ENCODE measurements around the gene FUT1.

Gene FUT1

GRCh38 chr19:48715681-48716171 lies 36.7 kb downstream of the FUT1 start:
- H3F3A ChIP-seq (ENCODE audit: low read depth): no peaks in the 10 kb centered on the region
- H3K9me3 ChIP-seq (ENCODE audit: insufficient read depth, low read depth, low read length): no peaks in the 10 kb centered on the region
- no peak overlapping the region for H2AFZ ChIP-seq (ENCODE audit: low read length)
- TF ChIP-seq, protein P1, sequence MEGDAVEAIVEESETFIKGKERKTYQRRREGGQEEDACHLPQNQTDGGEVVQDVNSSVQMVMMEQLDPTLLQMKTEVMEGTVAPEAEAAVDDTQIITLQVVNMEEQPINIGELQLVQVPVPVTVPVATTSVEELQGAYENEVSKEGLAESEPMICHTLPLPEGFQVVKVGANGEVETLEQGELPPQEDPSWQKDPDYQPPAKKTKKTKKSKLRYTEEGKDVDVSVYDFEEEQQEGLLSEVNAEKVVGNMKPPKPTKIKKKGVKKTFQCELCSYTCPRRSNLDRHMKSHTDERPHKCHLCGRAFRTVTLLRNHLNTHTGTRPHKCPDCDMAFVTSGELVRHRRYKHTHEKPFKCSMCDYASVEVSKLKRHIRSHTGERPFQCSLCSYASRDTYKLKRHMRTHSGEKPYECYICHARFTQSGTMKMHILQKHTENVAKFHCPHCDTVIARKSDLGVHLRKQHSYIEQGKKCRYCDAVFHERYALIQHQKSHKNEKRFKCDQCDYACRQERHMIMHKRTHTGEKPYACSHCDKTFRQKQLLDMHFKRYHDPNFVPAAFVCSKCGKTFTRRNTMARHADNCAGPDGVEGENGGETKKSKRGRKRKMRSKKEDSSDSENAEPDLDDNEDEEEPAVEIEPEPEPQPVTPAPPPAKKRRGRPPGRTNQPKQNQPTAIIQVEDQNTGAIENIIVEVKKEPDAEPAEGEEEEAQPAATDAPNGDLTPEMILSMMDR (conservative IDR thresholded peaks at IDR 0.05; ENCODE audit: low read length): no peak
- no peak for TF ChIP-seq EZH2phosphoT487 (IDR thresholded peaks at IDR 0.05; ENCODE audit: borderline replicate concordance)
- peaks cover 20% of the 10 kb centered on the region for H3K4me1 ChIP-seq (ENCODE audit: insufficient read depth, low read length, poor library complexity, severe bottlenecking)
- no peak overlapping the region for H3K4me3 ChIP-seq (ENCODE audit: low read length, poor library complexity, severe bottlenecking)
- H3K79me2 ChIP-seq (ENCODE audit: insufficient read depth, low read length): peaks cover 17% of the 10 kb centered on the region
- no peaks in the 10 kb centered on the region for H3K9me2 ChIP-seq (replicated peaks; ENCODE audit: low read depth, low read length)
- no peaks in the 10 kb centered on the region for H4K20me1 ChIP-seq (ENCODE audit: insufficient read depth, low read length, poor library complexity, severe bottlenecking)
- peak overlapping the region; percentile 97 for H3K4me2 ChIP-seq (ENCODE audit: low read depth, low read length, poor library complexity, severe bottlenecking)
- H3K36me3 ChIP-seq (ENCODE audit: insufficient read depth, low read length): no peaks in the 10 kb centered on the region
- H3K9ac ChIP-seq (ENCODE audit: low read depth, low read length, poor library complexity, severe bottlenecking): peak overlapping the region; percentile 98
- H3K27me3 ChIP-seq (ENCODE audit: insufficient read depth, low read length, poor library complexity, severe bottlenecking): no peaks in the 10 kb centered on the region

GRCh38 chr19:48714759-48715675 lies 37.4 kb downstream of the FUT1 start:
- peak overlapping the region; percentile 96 for H3K4me3 ChIP-seq (ENCODE audit: low read length, poor library complexity, severe bottlenecking)
- no peaks in the 10 kb centered on the region for H3K9me2 ChIP-seq (replicated peaks; ENCODE audit: low read depth, low read length)
- peaks cover 17% of the 10 kb centered on the region for H3K79me2 ChIP-seq (ENCODE audit: insufficient read depth, low read length)
- no peaks in the 10 kb centered on the region for H3K36me3 ChIP-seq (ENCODE audit: insufficient read depth, low read length)
- H3K4me1 ChIP-seq (ENCODE audit: insufficient read depth, low read length, poor library complexity, severe bottlenecking): peaks cover 20% of the 10 kb centered on the region
- TF ChIP-seq EZH2phosphoT487 (IDR thresholded peaks at IDR 0.05; ENCODE audit: borderline replicate concordance): no peak
- TF ChIP-seq, protein P1 (conservative IDR thresholded peaks at IDR 0.05; ENCODE audit: low read length): no peak
- H3K9me3 ChIP-seq (ENCODE audit: insufficient read depth, low read depth, low read length): no peaks in the 10 kb centered on the region
- H4K20me1 ChIP-seq (ENCODE audit: insufficient read depth, low read length, poor library complexity, severe bottlenecking): no peaks in the 10 kb centered on the region
- no peaks in the 10 kb centered on the region for H3F3A ChIP-seq (ENCODE audit: low read depth)
- H3K9ac ChIP-seq (ENCODE audit: low read depth, low read length, poor library complexity, severe bottlenecking): peak overlapping the region; percentile 98
- H3K27me3 ChIP-seq (ENCODE audit: insufficient read depth, low read length, poor library complexity, severe bottlenecking): no peaks in the 10 kb centered on the region
- H2AFZ ChIP-seq (ENCODE audit: low read length): peak overlapping the region; percentile 86
- peak overlapping the region; percentile 97 for H3K4me2 ChIP-seq (ENCODE audit: low read depth, low read length, poor library complexity, severe bottlenecking)

DNA sequence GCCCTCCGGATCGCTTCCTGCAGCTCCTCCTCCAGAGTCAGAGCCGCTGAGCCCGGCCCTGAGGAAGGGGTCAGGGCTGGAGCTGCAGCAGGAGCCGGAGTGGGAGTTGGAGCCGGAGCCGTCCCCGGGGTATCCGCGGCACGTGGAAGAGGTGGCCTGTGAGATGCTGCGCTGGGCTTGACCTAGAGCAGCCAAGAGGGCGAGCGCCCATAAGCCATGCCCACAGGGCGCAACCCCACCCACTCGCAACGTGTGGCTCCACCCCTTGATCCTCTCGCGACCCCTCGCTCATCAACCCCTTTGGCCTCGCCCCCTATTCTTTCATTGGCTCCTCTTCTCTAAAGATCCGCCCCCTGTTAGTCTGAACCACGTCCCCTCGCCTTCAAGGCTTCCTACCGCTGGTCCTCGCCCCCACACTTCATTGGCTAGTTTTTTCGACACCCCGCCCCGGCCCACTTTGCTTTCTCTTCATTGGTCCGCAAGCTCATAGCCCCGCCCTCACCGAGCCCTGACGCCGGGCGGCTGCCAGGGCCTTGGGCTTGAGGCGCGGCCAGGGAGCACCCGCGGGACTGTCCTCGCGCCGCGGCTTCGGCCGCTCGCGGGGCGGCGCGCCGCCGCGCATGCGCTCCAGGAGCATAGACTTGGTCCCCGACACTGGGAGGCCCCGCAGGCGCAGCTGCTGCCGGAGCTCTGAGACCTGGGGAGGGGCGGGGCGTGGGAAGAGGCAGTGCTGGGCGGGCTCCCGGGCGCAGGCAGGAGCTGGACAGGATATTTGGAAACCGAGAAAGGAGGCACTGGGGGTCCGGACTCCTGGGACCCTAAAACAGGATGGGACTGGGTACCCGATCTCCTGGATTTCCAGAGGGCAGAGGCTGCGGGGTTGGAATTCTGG lies 38.3 kb downstream of the FUT1 start:
- Histone ChIP-seq H3K4me2 (ENCODE audit: low read depth, low read length, poor library complexity, severe bottlenecking) (peak overlapping the region; percentile 98), H3K27me3 (ENCODE audit: insufficient read depth, low read length, poor library complexity, severe bottlenecking) (no peaks in the 10 kb centered on the region), H2AFZ (ENCODE audit: low read length) (peak overlapping the region; percentile 95), H3K79me2 (ENCODE audit: insufficient read depth, low read length) (peaks cover 17% of the 10 kb centered on the region), H4K20me1 (ENCODE audit: insufficient read depth, low read length, poor library complexity, severe bottlenecking) (no peaks in the 10 kb centered on the region), H3F3A (ENCODE audit: low read depth) (no peaks in the 10 kb centered on the region), H3K9ac (ENCODE audit: low read depth, low read length, poor library complexity, severe bottlenecking) (peak overlapping the region; percentile 98), H3K4me3 (ENCODE audit: low read length, poor library complexity, severe bottlenecking) (peak overlapping the region; percentile 96), H3K9me3 (ENCODE audit: insufficient read depth, low read depth, low read length) (no peaks in the 10 kb centered on the region), H3K4me1 (ENCODE audit: insufficient read depth, low read length, poor library complexity, severe bottlenecking) (peaks cover 20% of the 10 kb centered on the region), H3K9me2 (replicated peaks; ENCODE audit: low read depth, low read length) (no peaks in the 10 kb centered on the region), H3K36me3 (ENCODE audit: insufficient read depth, low read length) (no peaks in the 10 kb centered on the region)
- no peak for TF ChIP-seq EZH2phosphoT487 (IDR thresholded peaks at IDR 0.05; ENCODE audit: borderline replicate concordance)
- TF ChIP-seq, protein P1 (conservative IDR thresholded peaks at IDR 0.05; ENCODE audit: low read length): no peak

Measured in Loucy (cell line).